Fibroblast of villous mesenchyme (primary cell): ENCODE results near the gene LGMN. TPM values are rescaled to one million over a fixed set of nuclear protein-coding genes. Genes with fewer than 3 reads are reported as not detected.

Source experiments
- DNase-seq: peaks from one replicate; pipeline ENCODE4 v3.0.0-alpha.2; 2010; ENCODE audit warnings: low read depth
- H3K4me3 ChIP-seq: 2 replicates; pipeline ENCODE4 v1.5.1; 2011; ENCODE audit warnings: low read depth, mild to moderate bottlenecking, low read length
- total RNA-seq: library from RNA; depleted of rRNA; stranded (reverse); fragments of >200 nt; gene quantifications from 2 replicates; pipeline ENCODE4 v1.2.3, GENCODE V29; 2012
- TF ChIP-seq, protein P1 (sequence below): IDR thresholded peaks from 2 replicates; pipeline ENCODE4 v1.5.1; 2012; ENCODE audit warnings: low read depth, mild to moderate bottlenecking, low read length; ENCODE audit not compliant: insufficient read depth

The LGMN gene
- total RNA-seq, 1 donor, result 41.5 TPM

DNA sequence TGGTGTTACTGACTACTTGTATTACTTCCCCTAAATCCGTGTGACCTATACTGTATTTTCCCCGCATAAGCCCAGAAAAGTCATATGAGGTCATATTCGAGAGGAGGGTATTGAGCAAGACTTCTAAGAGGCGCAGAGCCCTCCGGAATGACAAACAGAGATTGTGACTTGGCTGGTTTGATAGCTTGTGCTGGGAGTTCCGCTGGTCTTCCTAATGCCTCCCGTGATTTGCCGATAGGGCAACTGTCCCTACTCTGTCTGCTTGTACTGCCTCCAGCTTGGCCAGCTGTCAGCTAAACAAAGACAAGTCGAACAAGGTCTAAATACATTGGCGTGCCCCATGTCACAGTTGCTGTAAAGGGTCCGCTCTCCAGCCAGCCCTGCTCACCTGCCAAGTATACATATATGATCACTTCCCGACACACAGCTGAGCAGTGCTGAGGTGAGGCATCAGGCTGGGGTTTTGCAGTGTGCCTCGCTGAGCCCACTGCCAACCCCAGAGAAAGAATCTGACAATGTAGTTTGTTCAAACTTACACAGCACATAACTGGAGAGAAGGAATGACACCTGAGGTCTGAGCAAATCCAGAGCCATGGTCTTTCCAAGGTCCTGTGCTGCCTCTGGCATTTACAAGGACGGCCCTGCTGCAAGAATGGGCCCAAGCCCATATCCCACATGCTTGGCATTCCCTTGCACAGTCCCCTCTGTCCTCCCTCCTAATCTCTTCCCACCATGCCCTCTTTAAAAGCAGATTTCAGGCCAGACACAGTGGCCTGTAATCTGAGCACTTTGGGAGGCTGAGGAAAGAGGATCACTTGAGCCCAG, 23.7 kb downstream of the LGMN start:
- no peak overlapping the region for H3K4me3 ChIP-seq
- TF ChIP-seq, protein P1, sequence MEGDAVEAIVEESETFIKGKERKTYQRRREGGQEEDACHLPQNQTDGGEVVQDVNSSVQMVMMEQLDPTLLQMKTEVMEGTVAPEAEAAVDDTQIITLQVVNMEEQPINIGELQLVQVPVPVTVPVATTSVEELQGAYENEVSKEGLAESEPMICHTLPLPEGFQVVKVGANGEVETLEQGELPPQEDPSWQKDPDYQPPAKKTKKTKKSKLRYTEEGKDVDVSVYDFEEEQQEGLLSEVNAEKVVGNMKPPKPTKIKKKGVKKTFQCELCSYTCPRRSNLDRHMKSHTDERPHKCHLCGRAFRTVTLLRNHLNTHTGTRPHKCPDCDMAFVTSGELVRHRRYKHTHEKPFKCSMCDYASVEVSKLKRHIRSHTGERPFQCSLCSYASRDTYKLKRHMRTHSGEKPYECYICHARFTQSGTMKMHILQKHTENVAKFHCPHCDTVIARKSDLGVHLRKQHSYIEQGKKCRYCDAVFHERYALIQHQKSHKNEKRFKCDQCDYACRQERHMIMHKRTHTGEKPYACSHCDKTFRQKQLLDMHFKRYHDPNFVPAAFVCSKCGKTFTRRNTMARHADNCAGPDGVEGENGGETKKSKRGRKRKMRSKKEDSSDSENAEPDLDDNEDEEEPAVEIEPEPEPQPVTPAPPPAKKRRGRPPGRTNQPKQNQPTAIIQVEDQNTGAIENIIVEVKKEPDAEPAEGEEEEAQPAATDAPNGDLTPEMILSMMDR, result no peak
- DNase-seq, result peak; percentile 94

DNA sequence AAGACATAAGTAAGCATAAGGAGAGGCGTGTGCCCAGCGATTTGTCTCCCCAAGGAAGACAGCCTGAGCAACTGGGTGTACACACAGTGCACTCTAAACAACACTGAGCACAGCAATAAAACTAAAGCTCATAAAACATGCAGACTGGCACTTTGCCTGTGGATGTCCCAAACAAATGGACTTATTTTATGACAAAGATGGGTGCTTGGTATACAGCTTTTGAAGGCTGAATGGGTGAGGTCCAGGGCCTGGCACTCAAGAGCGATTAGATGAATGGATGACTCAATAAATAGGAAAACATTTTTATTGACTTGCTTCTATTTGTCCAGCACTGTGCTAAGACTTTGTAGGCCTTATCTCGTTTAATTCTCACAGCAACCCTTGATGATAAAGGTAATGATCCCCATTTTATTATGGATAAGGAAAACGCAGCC, 28.5 kb downstream of the LGMN start:
- TF ChIP-seq, protein P1, result no peak
- H3K4me3 ChIP-seq, result no peak overlapping the region
- peak; percentile 87 for DNase-seq

- H3K4me3 ChIP-seq, result no peak overlapping the region
- DNase-seq, result peak; percentile 54
- TF ChIP-seq, protein P1, result no peak
Observed at GRCh38 chr14:92719421-92719820, 29.0 kb downstream of the LGMN start.

DNA sequence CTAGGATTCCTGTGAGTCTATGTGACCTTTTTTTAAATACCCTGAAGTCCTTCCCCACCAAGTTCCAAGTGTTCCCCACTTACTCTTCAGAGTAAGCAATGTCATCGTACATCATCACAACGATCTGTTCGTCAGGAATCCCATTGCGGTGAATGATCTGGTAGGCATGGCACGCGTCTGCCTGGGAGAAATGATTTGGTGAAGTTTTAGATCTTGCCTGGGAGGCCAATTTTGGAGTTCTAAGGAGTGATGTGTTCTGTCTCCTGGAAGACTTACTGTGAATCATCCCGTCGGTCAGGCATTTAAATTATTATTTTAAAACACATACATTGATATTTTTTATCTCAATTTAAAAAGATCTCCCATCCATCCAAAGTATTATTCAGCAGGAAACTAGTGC, 29.8 kb downstream of the LGMN start:
- DNase-seq, result no peak
- H3K4me3 ChIP-seq, result no peak overlapping the region
- TF ChIP-seq, protein P1, result no peak

DNA sequence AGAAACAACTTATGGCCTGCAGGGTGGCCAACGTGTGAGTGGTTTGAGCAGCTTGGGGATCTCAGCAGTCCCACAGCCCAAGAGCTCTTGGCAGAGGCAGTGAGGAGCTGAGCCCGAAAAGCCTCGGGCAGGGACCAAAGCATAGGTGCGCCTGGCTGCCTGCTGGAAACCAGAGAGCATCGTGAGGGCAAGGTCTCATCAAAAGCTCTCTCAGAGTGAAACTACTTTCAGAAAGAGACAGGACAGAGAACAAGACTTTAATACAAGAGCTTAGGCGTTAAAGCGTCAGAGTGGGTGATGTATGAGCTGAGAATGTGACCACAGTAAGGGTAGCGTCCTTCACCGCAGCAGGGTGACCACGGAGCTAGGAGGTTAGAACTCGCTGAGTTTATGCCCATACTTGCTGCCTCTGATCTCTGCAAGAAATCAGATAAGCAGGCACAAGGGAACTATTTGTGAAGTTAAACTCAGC, 30.8 kb downstream of the LGMN start:
- H3K4me3 ChIP-seq, result no peak overlapping the region
- TF ChIP-seq, protein P1, result no peak
- DNase-seq, result peak; percentile 54

DNA sequence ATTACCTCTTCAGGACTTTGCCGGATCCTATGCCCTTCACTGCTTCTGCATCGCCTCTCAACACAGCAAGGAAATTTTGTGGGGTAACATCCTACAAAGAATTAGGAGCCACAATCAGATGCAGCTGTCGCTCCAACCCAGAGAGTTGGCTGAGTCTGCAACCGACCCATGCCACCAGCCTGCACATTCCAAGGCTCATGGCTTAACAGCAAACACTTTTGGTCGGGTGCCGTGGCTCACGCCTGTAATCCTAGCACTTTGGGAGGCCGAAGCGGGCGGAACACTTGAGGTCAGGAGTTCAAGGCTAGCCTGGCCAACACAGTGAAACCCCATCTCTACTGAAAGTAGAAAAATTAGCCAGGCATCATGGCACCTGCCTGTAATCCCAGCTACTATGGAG, 32.3 kb downstream of the LGMN start:
- DNase-seq, result no peak
- H3K4me3 ChIP-seq, result no peak overlapping the region
- TF ChIP-seq, protein P1, result no peak
